ENCODE results near the gene CNNM3.

- TF ChIP-seq POLR2A (IDR thresholded peaks at IDR 0.05): peak; percentile 89
- TF ChIP-seq CTCF (IDR thresholded peaks at IDR 0.05): peak; percentile 87 to 93 (median 87)
Observed at GRCh38 chr2:96857667-96858372, 41.8 kb downstream of the CNNM3 start, which contains the start of gene ANKRD39.
